ENCODE results near the gene LMX1A.

Gene LMX1A

DNA sequence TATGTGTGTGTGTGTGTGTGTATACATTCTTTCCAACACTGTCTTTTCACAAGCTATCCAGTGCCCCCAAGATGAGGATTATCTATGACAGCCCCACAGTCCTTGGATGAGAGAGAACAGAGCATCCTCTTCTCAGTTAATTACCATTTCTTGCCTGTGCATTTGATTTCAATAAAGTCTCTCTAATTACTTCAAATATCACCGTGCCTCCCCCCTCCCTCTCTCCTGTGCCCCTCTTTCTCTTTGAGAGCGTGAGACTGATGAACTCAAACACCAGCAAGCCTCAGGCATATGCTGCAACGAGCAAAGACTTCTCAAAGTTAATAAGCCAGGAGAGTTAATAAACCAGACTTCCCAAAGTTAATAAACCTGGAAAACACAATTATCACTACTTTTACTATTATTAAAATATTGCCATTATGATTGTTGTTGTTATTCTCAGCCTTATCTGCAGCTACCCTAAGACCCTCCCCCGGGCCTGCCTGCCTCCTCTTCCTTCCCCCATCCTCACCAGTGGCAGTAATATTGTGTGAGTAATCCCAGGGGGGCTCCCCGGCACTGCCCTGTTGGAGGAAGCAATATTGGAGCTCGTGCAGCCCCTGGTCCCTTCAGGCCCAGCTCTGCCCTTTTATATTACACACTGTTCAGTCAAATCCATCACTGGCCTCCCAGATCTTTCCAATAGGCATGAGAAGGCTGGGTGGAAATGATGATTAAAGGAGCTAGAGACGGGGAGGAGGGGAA lies 30.9 kb downstream of the LMX1A start:
- DNase-seq (ENCODE audit: low read depth in 2 of 2) = no peak

- no peak for DNase-seq (ENCODE audit: low read depth in 2 of 2)
Measured at GRCh38 chr1:165324050-165324449, 32.5 kb downstream of the LMX1A start.

- no peak for DNase-seq (ENCODE audit: low read depth in 2 of 2)
Measured at GRCh38 chr1:165317612-165318011, 38.9 kb downstream of the LMX1A start.

DNA sequence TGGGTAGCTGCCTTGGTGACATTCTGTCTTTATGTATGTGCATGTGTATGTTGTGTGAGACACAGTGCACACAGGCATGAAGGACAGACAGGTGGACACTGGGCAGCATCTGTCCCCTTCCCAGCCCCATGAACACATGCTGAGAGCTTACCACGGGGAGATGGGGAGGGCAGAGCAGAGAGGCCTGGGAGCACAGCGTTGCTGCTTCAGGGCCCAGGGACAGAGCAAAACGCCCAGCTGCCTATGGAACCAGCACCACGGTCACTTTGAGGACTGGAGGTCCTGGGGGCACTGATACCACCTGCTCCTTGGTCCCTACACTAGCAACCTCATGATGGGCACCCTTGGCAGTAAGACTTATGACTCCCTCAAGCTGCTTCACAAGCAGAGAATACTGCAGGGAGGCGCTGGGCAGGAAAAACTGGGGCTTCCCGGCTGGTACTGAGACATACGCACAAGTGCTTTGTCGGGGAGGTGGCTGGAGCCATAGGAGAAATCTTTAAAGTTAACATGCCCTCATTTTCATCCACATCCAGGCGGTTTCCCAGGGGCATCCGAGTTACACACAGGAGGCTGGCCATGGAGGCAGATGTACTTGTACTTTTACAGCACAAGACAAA lies 40.3 kb downstream of the LMX1A start:
- no peak for DNase-seq (ENCODE audit: low read depth in 2 of 2)

DNA sequence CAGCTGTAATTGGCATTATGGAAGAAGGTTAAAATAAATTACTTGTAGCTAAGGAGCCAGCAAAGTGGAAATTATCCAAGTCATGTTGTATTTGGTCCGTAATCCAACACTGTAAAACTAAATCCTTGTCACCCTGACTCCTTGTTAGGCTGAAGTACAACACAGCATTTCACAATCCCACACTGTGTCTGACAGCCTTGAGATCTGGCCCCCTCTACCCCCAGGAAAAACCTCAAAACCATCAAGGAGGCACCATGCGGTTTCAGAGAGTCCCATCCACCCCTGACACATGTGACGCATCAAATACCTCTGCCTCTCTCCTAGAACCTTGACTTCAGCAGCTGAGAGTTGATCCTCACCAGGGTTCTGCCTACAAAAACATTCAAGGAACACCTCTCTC lies 41.0 kb downstream of the LMX1A start:
- no peak for DNase-seq (ENCODE audit: low read depth in 2 of 2)

DNA sequence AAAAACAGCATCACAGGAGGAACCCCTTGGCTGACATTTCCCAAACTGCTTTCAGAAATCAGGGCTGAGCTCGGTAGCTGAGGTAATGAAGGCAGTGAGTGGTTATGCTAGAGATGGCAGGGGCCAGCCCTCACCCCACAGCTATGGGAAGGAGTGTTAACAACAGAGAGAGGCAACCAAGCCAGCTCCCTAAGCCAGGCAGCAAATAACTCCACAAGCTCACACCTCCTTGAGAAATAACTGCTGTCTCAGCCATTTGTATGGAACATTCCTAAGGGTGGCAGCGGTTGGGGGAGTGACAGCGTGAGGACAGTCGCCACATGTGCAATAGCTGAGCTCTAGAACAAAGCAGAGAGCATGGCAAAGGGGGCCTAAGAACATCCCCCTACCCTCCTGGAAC lies 42.6 kb downstream of the LMX1A start:
- no peak for DNase-seq (ENCODE audit: low read depth in 2 of 2)

DNA sequence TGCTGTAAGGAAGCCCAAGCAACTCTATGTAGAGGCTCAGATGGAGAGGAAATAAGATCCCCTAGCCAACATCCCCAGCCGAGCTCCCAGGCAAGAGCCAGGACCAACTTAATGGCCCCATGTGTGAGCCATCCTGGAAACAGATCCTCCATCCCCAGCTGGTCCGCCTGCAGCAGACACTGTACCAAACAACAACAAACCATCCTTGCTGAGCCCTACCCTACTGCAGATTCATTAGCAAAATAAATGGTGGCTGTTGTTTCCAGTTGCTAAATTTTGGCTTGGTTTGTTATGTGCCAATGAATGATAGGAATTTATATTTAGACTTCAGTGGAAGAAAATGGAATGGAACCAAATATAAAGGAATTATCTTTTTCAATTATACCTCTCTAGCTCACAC lies 43.9 kb downstream of the LMX1A start:
- DNase-seq (ENCODE audit: low read depth in 2 of 2) = no peak

GRCh38 chr1:165306543-165307434 lies 49.7 kb downstream of the LMX1A start:
- DNase-seq (ENCODE audit: low read depth in 2 of 2) = no peak

- no peak for DNase-seq (ENCODE audit: low read depth in 2 of 2)
Measured at GRCh38 chr1:165303386-165303785, 53.1 kb downstream of the LMX1A start.

DNA sequence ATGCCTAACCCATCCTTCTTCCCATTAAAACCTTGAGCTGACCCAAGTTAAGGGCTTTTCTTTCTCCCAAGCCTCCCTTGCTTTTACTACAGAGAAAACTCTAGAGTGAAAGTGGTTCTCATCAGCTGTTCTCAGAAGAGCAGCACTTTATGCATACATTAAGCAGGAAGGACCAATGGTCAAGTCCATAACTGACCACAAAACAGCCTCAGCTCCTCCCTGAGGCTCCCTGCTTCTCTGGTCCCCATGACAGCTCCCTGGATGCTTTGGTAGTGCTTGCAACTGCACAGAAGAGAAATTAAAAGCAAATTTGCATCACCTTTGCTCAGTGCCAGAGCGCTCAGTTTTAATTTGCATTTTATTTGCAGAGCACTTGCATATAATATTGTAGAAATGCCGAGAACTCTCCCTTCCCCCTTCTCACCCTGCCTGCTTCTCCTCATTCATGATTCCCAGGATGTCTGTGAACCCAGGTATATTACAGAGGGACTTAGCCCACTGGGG lies 56.1 kb downstream of the LMX1A start:
- no peak for DNase-seq (ENCODE audit: low read depth in 2 of 2)

DNA sequence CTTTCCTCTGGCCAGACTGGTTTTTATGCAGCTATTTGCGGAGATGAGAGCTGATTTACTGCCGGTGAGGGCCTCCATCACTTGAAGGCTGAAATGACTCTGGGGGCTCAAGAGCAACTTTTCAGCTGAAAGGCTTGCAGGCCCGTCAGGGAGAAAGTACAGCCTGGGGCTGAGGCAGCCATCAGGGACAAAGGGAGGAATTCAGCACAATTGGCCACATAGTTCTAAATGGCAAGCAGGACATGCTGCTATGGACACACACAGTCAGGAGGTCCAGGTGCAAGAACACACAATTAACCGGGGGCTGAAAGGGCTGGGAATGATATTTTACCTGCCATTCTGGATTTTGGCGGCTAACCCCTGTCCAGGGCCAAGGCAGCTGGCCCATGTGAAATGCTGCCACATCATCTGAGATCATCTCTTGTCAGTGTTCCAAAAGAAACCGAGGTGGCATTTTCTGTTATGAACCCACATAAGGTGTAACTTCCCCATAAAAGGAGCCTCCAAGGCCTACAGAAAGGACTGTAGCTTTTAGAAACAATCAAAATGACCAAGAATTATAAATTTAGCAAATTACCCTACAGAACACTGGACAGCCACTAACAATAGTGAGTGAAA lies 58.2 kb downstream of the LMX1A start:
- no peak for DNase-seq (ENCODE audit: low read depth in 2 of 2)

GRCh38 chr1:165296205-165296604 lies 60.3 kb downstream of the LMX1A start:
- no peak for DNase-seq (ENCODE audit: low read depth in 2 of 2)

- DNase-seq (ENCODE audit: low read depth in 2 of 2) = no peak
Measured at GRCh38 chr1:165290148-165290547, 66.4 kb downstream of the LMX1A start.

- DNase-seq (ENCODE audit: low read depth in 2 of 2) = no peak
Measured at GRCh38 chr1:165289556-165289955, 67.0 kb downstream of the LMX1A start.

DNA sequence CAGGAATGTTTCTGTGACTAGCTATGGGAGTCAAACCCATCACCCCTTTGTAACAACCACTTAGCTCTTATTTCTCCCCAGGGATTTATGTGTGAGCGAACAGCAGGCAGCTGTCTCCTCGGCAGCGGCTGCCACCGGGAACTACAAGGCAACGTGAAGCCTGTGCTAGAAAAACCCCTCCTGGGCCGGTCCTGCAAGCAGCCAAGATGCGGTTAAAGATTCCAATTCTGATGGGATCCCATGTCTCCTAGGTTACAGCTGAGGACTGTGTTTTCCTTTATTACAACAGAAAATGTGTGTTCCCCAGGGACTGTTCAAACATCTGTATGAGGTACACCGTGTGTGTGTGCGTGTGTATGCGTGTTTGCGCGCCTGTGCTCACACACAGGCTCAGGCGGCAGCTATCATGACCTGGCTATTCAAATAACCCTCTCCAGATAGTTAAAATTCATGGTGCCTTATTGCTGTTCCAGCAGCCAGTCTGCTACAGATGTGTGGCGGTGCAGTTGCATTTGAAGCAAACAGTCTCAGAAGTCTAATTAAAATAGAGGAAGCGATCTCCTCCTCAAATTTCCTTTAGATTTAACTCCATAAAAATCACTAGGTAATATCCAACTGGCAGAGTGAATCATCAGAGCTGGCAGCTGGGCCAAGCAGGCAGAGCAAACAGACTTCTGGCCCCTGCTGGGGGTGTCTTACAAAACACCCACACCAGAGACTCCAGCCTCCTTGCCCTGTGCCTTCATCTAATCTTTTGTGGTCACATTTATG lies 68.0 kb downstream of the LMX1A start:
- no peak for DNase-seq (ENCODE audit: low read depth in 2 of 2)

- no peak for DNase-seq (ENCODE audit: low read depth in 2 of 2)
Measured at GRCh38 chr1:165287781-165288180, 68.7 kb downstream of the LMX1A start.

DNA sequence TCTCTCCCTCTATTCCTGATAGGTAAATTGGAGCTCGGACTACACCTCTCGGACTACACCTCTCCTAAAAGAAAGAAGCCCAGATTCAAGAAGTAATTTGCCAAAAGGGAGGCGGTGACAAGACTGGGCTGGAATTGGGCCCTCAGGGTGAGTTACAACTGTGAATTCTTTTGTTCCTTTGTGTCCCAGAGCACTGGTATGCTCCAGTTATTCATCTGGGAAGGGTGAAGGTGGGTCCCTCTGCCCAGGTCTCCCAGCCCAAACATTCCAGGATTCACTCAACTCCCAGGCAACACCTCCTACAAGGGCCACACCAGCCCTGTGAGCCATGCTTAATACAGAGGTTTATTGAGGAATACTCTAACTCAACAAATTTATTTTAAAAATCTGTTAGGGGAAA lies 69.2 kb downstream of the LMX1A start:
- DNase-seq (ENCODE audit: low read depth in 2 of 2) = no peak

DNA sequence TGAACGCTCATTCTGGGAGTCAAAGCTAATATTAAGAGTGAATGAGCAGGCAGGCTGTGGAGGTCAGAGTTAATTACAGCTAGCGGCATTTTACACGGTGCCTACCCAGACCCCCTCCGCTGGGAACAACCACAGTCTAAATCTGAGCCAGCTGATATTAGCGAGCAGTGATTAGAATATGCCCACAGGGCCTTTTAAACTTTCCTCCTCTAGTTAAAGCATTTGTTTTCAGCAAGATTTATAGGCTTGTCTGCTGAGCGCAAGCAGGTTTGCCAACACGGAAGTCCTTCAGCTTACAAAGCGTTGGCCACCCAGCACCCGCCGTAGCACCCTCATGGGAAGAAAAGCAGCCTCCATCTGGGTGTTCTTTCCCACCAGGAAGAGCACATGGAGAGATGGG lies 72.1 kb downstream of the LMX1A start:
- DNase-seq (ENCODE audit: low read depth in 2 of 2) = no peak

DNA sequence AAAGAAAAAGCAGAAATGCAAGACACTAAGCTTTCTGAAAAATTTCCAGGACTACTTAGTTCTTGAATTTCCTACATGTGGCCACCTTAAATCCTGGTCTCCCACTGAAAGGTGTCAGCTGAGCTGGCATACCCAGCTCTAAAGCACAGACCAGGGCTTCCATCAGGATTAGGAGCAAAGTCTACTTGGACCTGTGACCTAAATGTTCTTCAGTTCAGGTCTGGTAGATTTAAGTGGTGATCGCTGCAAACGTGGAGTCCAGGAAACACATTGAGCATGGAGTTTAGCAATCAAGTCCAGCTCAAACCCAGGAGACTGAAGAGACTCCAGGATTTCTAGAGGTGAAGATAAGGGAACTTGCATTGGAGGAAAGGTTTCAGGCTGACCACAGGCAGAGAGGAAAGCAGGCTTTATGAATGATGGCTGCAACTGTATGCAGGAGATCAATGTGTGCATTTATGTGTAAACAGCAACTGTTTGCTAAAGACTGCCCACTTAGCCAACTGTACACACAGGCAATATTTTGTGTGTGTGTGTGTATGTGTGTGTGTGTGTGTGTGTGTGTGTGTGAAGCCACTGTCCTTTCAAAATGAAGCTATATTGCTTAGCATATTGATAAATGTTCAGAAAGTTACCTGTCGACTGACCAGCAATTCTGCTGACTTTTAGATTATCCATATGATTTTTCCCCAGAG lies 75.2 kb downstream of the LMX1A start:
- no peak for DNase-seq (ENCODE audit: low read depth in 2 of 2)

DNA sequence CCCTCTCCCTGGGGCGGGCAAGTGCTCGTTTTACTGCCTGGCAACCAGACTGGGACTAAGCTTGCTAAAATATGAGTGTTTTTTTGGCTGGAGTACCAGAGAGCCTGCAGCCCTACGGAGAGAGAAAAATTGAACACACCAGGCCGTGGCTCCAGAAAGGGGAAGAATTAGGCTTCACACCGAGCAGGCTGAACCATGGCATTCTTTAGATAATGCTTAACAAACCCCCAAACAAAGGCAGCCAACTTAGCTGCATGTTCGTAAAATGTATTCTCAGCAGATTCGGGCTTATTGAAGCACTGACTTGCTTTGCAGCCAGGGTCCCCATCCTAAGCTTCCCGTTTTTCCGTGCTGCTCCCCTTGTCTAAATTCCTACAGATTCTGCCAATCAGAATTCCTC lies 76.6 kb downstream of the LMX1A start:
- DNase-seq (ENCODE audit: low read depth in 2 of 2) = no peak

GRCh38 chr1:165276314-165276713 lies 80.2 kb downstream of the LMX1A start:
- no peak for DNase-seq (ENCODE audit: low read depth in 2 of 2)

Data from activated CD4-positive, alpha-beta T cell treated with anti-CD3 and anti-CD28 coated beads for 24 hours (primary cell).